GM18909 (cell line): Measurements from ENCODE around the gene PGM1.

Experiments
- ATAC-seq: cut with Tn5 transposase; IDR thresholded peaks from one replicate; pipeline ENCODE4 v1.9.1; 2021; ENCODE audit warnings: mild to moderate bottlenecking; ENCODE audit not compliant: unreplicated experiment, poor library complexity

The PGM1 gene

DNA sequence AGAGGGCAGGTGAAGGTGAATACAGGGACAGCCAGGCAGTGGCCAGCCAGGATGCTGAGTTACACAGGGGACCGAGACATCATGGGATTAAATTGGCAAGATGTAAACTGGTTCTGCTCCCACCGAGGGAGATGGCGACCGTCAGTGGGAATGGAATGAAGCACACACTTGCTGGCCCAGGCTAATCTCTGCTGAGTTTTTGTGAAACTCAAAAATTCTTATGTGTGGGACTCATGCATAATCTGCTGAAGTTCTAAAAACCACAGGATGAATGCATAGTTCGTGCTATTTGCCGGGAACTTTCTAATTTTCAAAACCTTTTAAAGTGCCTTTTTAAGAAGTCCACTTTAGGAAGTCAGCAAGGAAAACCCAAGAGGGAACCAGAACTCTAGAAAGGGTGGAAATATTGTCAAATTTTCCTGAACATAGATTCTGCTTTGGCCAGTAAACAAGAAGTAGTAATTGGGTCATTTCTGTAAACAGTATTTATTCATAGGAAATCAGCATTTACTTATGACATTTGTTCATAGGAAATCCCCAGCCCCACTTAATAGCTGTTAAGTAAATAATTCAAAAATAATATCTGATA, 95.2 kb downstream of the PGM1 start:
- no peak for ATAC-seq

DNA sequence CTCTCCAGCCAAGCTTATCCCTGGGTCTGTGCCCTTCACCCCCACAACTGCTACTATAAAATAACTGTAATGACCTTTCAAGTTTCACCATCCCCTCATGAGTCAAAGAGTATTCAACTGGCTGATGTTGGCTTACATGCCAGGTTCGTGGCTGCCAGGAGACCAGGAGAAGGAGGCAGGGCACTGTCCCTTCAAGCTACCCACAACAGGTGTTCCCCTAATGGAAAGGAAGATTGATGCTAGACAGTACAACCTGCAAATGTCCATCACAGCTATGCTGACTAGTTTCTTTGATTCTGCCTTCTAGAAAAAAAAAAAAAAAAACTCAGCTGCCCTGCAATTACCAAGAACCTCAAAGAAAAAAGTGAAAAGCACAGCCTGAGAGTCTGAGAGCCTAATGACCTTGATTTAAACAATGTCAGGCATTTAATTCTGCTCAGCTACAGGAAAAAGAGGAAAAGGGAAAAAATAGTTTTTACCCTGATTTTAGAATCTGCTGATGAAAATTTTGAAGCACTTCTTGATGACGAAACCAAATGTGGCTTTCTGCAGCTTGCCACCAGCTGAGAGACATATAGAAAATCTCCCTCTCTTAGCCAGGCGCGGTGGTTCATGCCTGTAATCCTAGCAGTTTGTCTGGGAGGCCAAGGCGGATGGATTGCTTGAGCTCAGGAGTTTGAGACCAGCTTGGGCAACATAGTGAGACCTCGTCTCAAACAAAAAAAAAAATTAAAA, 97.9 kb downstream of the PGM1 start:
- no peak for ATAC-seq

DNA sequence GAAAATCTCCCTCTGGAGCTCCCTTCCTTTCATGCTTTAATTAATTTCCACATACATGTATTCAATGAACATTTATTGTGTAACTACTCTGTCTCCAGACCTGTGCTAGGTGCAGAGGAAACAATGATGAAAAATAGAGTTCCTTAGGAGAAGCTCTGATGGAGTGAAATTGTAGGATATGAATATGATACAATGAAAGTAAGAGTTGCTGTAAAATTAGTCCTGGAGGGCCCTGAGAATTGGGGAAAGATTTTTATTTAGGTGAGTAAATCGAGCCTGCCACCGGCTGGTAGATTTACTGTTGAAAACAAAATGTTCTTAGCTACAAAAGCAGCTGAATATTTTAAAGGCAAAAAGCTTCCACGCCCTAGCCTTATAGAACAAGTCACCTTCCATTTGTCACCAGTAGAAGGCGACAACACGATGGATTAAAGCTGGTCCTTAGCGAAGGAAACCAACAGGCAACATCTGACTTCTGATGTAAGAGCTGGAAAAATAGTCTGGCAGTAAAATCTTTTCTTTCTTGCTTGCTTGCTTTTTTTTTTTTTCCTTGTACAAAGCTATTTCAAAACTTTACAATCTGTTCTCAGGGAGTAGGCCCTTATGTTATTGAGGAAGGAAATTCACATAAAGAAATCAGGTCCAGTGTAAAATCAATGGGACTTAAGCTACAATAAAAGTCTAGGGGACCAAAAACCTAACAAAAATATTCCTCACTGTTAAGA, 98.7 kb downstream of the PGM1 start:
- peak; percentile 64 for ATAC-seq

DNA sequence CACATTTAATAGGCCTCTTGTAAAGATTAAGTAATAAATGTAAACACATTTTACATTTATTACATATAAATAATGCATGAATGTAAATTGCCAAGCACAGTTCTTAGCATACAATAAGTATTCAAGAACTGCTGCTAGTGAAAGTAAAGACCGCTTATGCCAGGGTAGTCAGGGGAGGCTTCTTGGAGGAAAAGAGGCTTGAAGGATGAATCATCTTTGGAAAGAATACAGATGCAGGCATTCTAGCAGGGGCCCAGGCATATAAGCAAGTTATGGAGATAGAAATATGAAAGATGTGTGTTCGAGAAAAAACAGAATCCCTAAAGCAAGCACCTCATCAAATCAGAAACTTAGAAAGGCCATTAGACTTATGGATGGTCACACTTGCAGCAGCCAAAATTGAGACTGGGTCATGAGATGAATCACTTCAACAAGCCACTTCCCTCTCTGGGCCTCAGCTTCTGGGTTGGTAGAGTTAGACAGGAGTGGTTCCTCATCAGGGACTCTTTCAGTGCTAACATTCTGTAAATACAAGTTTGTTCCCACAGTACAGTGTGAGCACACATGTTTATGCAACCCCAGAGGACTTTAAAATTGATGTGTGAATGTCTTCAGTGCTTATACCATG, 100.8 kb downstream of the PGM1 start:
- no peak for ATAC-seq

DNA sequence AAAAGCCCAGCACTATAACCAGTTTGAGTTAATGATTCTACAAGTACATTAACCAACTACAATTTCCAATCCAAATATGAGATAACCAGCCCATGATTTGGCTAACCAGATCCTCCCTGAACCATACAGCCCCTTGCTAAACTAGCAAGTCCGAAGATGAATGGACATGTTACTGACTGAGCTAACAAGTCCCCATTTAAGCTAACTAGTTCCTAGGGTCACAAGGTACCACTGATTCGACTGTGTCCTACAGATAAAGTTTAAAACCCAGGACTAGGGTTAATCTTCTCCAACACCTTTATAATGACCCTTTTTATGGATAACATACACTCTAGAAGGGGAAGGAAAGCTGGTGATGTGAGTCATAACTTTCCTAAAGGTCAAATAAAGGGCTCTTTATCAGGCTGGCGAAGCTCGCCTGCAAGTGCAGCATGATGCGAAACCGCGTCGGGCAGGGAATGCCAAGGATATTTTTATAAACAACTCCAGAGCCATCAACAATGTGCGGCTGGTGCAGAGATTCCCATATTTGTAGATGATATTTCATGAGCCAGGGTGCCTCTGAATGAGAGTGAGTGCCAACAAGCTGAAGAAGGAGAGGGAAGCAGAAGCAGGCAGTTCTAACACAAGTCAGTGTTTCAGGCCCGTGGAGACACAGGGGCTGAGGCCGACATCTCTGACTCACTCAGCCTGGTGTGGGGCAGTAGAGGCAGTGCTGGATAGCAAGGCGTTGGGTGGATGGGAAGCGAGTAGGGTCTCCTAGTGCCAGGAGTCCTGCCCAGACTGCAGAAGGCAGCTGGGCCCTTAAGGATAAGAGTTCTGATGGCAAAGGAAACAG, 105.0 kb downstream of the PGM1 start:
- no peak for ATAC-seq

DNA sequence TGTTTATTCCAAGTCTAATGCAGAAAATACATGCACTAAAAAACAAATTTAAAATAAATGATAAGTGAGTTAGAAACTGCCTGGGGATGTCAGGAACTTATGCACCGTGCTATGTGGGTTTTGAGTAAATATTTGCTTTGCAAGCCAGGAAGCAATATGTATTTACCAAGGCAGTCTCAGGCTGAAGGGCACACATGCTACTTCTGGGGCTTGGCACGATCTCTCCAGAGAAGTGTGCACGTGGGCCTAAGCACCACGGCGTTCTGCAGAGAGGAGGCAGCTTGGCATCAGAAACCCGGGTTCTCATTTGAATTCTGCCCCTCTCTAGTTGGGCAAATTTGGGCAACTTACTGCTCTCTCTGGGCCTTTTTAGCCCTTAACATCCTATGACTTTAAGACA, 108.0 kb downstream of the PGM1 start:
- no peak for ATAC-seq

DNA sequence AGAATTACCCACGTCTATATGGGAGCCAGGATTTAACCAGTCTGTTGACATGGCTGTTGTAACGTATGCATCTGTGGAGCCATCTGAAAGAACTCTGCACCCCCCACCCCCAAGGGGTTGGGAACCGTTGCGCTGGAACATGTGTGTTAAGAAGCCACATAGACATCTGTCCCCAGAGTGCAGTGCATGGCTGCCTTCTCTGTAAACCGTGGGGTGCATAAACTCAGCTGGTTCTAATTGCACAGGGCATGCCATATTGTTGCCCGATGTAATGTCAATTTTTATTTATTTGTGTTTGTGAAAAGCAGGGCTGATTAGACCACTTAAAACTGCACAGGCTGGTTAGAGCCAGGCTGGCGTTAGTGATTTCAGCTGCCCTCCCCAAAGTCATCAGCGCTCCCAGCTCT, 110.5 kb downstream of the PGM1 start:
- ATAC-seq, result no peak

DNA sequence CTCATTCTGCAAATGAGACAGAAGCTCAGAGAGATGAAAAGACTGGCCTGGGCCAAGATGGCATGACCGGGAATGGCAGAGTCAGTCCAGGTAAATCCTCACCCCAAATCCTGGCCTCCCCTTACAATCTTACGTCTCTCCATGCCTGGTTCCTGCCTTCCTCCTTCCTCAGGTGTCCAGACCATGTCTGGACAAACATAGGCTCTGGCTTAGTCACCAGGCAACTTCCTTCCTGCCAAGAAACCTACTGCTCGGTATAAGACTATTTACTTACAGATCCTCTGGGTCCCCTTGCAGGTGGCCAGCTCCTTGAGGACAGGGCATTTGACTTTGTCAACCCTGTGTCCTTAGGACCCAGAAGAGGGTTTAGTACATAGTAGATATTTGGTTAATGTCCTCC, 111.2 kb downstream of the PGM1 start:
- ATAC-seq, result no peak

DNA sequence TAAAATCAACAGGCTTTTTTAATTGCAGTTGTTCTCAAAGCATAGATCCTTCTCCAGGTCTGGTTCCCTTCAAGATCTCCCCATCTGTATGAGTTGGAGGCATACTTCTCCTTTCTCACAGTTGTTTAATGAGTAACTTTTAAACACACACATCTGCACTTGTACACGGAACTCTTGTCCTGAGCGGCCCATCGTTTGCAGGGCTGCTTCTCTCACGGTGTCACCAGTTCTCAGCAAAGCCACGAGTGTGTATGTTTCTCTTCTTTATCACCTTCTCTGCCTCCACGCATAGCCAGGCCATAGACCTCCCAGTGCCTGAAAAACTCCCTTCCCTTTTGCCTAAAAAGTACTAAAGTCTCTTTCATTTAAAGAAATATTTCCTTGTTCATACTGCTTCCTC, 111.9 kb downstream of the PGM1 start:
- peak; percentile 95 for ATAC-seq

DNA sequence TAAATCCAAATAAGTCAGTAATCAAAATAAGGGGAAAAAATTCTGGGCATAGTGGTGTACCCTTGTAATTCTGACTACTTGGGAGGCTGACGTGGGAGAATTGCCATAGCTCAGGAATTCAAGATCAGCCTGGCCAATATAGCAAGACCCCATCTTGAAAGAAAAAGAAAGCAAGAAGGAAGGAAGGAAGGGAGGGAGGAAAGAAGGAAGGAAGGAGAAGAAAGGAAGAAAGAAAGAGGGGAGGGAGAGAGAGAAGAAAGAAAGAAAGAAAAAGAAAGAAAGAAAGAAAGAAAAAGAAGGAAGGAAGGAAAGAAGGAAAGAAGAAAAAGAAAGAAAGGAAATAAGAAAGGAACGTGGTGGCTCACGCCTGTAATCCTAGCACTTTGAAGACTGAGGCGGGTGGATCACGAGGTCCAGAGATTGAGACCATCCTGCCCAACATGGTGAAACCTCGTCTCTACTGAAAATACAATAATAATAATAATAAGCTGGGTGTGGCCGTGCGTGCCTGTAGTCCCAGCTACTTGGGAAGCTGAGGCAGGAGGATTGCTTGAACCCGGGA, 116.1 kb downstream of the PGM1 start:
- ATAC-seq, result no peak
